ENCODE data around the gene GLIS2.

GLIS2 gene

DNA sequence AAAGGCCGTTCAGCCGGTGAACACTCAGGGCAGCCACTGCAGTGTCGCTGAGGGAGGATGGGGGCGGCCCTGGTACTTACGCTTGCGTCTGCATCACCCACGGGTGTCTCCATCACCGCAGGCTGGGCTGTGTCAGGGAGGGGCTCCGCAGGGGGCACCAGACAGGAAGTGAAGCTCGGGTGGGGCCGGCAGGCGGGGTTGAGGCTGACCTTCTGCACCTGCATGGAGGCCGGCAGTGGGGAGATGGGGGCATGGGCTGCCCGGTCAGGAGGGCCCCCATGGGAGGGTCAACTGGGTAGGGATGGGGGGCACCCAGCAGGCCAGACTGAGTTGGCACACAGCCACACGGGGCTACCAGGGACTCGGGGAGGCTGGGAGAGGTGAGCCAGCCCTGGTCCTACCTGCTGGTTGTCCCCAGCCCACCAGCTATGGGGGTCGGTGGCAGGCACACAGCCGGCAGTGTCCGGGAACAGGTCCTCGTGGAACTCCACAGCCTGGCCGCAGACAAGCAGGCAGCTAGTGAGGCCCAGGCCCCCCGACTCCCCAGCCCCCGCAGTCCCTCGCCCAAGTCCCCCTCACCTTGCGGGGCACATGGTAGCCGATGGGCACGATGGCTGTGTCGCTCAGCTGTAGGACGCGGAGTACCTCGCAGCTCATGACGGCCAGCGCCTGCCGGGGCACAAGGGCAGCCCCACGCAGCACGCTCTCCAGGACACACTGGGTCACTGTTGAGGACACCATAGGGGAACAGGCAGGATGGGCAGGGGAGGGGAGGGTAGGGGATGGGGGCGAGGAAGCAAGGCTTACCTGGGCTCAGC, 48.5 kb downstream of the GLIS2 start:
- H3K4me3 ChIP-seq (ENCODE audit: extremely low read depth, insufficient read depth, low read length, poor library complexity, severe bottlenecking) = no peak overlapping the region
- H3K4me1 ChIP-seq (ENCODE audit: control insufficient read depth, insufficient read depth, low read length, poor library complexity, severe bottlenecking) = peaks cover 12% of the 10 kb centered on the region
- 93 to 95% methylated on average over 33 to 34 of the region's 37 CpGs for WGBS, 2 experiments (ENCODE audit: insufficient coverage in 2 of 2)

DNA sequence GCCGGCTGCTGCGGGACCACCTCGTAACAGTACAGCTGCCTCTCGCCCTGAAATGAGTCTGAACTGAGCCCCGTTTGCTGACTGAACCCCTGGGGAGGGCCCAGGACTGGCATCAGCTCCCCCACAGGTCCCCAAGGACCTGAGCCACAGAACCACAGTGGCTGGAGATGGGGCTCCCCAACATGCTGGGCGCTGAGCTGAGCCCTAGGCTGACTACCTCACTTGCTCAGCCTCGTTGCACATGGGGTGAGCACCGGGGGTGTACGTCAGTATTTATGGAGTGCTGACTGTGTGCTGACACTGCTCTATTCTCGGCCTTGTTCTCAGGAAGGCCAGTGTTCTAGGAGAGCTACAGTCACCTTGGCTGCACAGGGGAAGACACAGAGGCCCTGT, 49.1 kb downstream of the GLIS2 start:
- Histone ChIP-seq H3K27ac (ENCODE audit: low read depth, low read length, severe bottlenecking) (no peak overlapping the region), H3K36me3 (ENCODE audit: control insufficient read depth, insufficient read depth, low read length) (peaks cover 9% of the 10 kb centered on the region), H3K9me3 (ENCODE audit: control insufficient read depth, low read length) (no peaks in the 10 kb centered on the region), H3K4me3 (ENCODE audit: extremely low read depth, insufficient read depth, low read length, poor library complexity, severe bottlenecking) (no peak overlapping the region), H3K4me1 (ENCODE audit: control insufficient read depth, insufficient read depth, low read length, poor library complexity, severe bottlenecking) (peaks cover 13% of the 10 kb centered on the region)
- WGBS, 2 experiments (ENCODE audit: insufficient coverage in 2 of 2) = 96 to 97% methylated on average over 6 to 7 of the region's 10 CpGs

More for the DNA sequence above, 48.5 kb downstream of the GLIS2 start:
- Histone ChIP-seq H3K27ac (ENCODE audit: low read depth, low read length, severe bottlenecking) (no peak overlapping the region), H3K36me3 (ENCODE audit: control insufficient read depth, insufficient read depth, low read length) (peaks cover 9% of the 10 kb centered on the region), H3K9me3 (ENCODE audit: control insufficient read depth, low read length) (no peaks in the 10 kb centered on the region)

DNA sequence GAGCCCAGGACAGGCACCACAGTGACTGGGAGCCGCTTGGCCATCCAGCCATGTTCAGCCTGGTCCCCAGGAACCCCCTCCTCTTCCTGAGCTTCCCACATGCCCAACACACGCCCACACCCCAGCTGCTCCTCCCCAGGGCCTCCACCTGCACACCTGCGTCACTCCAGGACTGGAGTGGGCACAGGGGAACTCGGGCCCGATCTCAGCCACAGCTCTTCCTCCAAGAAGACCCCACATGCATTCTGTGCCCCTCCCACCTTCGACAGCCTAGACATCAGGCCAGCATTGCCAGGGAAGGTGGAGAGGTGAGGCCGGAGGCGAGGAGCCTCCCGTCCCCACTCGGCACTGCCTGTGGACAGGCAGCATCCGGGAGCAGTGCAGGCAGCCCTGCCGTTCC, 49.7 kb downstream of the GLIS2 start:
- H3K36me3 ChIP-seq (ENCODE audit: control insufficient read depth, insufficient read depth, low read length) = peaks cover 9% of the 10 kb centered on the region
- WGBS, 2 experiments (ENCODE audit: insufficient coverage in 2 of 2) = 88 to 94% methylated on average over 8 to 10 of the region's 12 CpGs
- H3K4me1 ChIP-seq (ENCODE audit: control insufficient read depth, insufficient read depth, low read length, poor library complexity, severe bottlenecking) = peaks cover 19% of the 10 kb centered on the region
- no peaks in the 10 kb centered on the region for H3K9me3 ChIP-seq (ENCODE audit: control insufficient read depth, low read length)
- H3K4me3 ChIP-seq (ENCODE audit: extremely low read depth, insufficient read depth, low read length, poor library complexity, severe bottlenecking) = no peak overlapping the region
- H3K27ac ChIP-seq (ENCODE audit: low read depth, low read length, severe bottlenecking) = no peak overlapping the region

DNA sequence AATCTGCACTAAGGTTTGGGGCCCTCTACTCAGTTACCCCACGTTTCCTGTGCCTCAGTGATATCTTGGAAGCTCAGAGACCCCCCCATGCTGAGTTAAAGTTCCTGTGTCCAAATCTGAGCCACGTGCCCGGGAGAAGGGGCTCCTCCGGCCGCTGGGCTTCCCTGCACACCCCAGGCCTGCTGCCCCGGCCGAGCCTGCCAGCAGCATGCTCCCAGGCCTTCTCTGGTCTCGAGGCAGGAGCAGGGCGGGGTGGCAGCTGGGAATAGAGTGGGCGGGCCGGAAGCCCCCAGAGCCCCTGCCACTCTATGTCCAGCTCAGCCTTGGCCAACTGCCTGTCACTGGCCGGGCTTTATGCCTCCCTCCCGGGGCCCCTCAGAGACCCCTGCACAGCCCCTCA, 50.1 kb downstream of the GLIS2 start:
- no peaks in the 10 kb centered on the region for H3K9me3 ChIP-seq (ENCODE audit: control insufficient read depth, low read length)
- 82 to 89% methylated on average over 8 to 10 of the region's 13 CpGs for WGBS, 2 experiments (ENCODE audit: insufficient coverage in 2 of 2)
- peaks cover 9% of the 10 kb centered on the region for H3K36me3 ChIP-seq (ENCODE audit: control insufficient read depth, insufficient read depth, low read length)
- H3K27ac ChIP-seq (ENCODE audit: low read depth, low read length, severe bottlenecking) = no peak overlapping the region
- peaks cover 23% of the 10 kb centered on the region for H3K4me1 ChIP-seq (ENCODE audit: control insufficient read depth, insufficient read depth, low read length, poor library complexity, severe bottlenecking)
- H3K4me3 ChIP-seq (ENCODE audit: extremely low read depth, insufficient read depth, low read length, poor library complexity, severe bottlenecking) = no peak overlapping the region

DNA sequence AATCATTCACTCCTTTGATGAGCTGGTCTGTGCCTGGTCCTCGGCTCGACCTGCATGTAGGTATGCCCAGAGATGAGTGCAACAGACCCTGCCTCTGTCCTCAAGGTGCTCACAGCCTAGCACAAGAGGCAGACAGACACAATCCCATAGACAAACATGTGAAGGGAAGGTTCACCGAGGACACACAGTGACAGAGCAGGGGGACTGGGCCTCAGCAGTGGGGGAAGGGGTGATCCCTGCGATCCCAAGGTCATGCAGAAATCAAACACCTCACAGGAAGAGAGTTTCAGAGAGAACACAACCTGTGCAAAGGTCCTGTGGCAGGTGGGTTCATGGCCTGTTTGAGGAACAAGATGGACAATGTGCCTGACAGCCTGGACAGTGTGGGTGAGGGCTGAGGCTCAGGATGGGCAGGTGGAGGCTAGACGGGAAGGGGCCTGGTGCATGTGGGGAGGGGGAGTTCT, 51.6 kb downstream of the GLIS2 start:
- H3K4me1 ChIP-seq (ENCODE audit: control insufficient read depth, insufficient read depth, low read length, poor library complexity, severe bottlenecking) = peaks cover 25% of the 10 kb centered on the region
- H3K4me3 ChIP-seq (ENCODE audit: extremely low read depth, insufficient read depth, low read length, poor library complexity, severe bottlenecking) = no peak overlapping the region
- WGBS, 2 experiments (ENCODE audit: insufficient coverage in 2 of 2) = 89 to 94% methylated on average over 3 of the region's 5 CpGs
- H3K27ac ChIP-seq (ENCODE audit: low read depth, low read length, severe bottlenecking) = no peak overlapping the region
- peaks cover 9% of the 10 kb centered on the region for H3K36me3 ChIP-seq (ENCODE audit: control insufficient read depth, insufficient read depth, low read length)
- H3K9me3 ChIP-seq (ENCODE audit: control insufficient read depth, low read length) = no peaks in the 10 kb centered on the region

DNA sequence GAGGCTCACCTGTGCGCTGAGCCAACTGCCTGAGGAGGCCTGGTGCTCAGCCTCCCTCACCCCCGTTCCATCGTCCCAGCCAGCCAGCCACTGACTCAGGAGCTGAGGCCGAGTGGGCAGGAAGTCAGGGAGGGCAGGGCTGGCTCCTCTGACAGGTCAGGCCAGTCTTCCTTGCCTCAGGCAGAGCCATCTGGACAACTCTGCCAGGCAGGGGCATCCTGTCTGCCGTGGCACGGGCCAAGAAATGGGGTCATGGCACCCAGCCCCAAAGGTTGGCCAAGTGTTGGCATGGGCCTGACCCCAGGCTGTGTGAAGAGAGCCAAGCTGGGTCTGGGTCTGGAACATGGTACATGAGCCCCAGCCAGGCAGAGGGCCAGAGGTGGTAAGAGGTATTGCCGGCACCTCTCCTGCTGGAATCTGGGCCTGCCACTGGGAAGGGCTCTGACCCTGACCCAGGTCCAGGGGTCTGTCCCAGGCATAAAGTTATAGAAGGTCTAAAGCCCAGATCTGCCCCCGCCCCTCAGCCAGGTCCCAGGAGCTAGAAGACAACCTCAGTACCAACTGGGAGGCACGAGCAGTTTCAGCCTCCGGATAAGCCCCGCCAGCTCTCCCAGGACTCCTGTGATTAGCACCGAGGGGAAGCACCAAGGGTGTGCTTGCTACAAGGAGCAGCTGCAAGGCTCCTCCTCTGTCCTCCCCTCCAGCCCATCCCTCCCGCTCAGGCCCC, 53.3 kb downstream of the GLIS2 start:
- H3K9me3 ChIP-seq (ENCODE audit: control insufficient read depth, low read length) = no peaks in the 10 kb centered on the region
- no peak overlapping the region for H3K4me3 ChIP-seq (ENCODE audit: extremely low read depth, insufficient read depth, low read length, poor library complexity, severe bottlenecking)
- H3K4me1 ChIP-seq (ENCODE audit: control insufficient read depth, insufficient read depth, low read length, poor library complexity, severe bottlenecking) = peaks cover 39% of the 10 kb centered on the region
- peaks cover 4% of the 10 kb centered on the region for H3K36me3 ChIP-seq (ENCODE audit: control insufficient read depth, insufficient read depth, low read length)
- H3K27ac ChIP-seq (ENCODE audit: low read depth, low read length, severe bottlenecking) = no peak overlapping the region
- 87 to 91% methylated on average over 10 to 13 of the region's 13 CpGs for WGBS, 2 experiments (ENCODE audit: insufficient coverage in 2 of 2)

DNA sequence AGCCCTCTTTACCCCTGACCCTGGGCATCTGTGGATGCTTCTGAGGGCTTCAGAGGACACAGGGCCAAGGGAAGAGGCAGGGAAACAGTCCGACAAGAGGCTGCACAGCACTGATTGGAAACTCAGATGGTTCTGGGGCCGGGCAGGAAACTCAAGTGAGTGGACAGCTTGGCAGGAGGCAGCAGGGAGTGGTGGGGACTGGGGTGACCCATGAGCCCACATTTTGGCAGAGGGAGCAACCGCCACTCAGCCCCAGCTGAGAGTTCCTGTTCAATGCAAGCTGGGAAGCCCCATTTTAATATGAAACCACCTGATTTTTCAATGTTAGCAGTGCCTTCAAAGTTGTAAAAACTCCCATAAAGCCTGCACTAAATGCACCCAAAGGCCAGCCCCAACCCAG, 54.3 kb downstream of the GLIS2 start:
- H3K4me1 ChIP-seq (ENCODE audit: control insufficient read depth, insufficient read depth, low read length, poor library complexity, severe bottlenecking) = peaks cover 46% of the 10 kb centered on the region
- no peaks in the 10 kb centered on the region for H3K36me3 ChIP-seq (ENCODE audit: control insufficient read depth, insufficient read depth, low read length)
- H3K27ac ChIP-seq (ENCODE audit: low read depth, low read length, severe bottlenecking) = peak overlapping the region; percentile 59
- no peaks in the 10 kb centered on the region for H3K9me3 ChIP-seq (ENCODE audit: control insufficient read depth, low read length)
- WGBS, 2 experiments (ENCODE audit: insufficient coverage in 2 of 2) = 92 to 95% methylated on average over 2 to 3 of the region's 3 CpGs
- H3K4me3 ChIP-seq (ENCODE audit: extremely low read depth, insufficient read depth, low read length, poor library complexity, severe bottlenecking) = no peak overlapping the region

DNA sequence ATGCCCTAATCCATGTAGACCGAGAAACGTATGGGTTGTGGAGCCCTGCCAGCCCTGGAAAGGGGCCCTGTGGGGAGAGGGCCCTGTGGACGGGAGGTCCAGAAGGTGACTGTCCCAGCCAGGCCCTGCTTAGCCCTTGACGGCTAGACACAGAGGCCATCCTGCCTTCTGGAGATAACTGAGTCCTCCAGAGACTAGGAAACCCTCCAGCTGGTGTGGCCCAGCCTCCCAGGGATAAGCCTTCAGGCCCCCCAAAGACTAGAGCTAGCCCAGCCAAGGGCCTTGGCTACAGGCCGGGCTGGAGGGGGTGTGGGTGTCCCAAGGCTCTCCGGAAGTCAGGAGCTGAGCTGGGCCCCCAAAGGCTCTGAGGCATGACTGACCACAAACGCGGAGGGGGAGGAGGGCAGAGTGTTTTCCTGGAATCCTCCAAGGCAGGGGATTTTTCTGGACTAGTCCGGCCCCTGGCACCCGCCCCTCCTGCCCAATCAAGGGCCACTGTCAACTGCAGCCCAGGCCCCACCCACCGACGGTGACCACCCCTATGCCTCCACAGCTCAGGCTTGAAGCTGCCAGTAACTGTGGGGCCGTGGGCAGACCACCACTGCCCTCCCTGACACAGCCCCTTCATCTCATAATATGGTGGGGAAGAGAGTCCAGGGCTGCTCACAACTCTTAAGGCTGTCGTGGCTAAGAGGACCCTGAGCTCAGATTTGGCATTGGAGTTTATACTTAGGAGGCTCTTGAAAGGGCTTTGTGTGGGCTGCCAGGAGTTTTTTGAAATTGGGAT, 54.9 kb downstream of the GLIS2 start:
- peaks cover under 1% of the 10 kb centered on the region for H3K36me3 ChIP-seq (ENCODE audit: control insufficient read depth, insufficient read depth, low read length)
- H3K4me3 ChIP-seq (ENCODE audit: extremely low read depth, insufficient read depth, low read length, poor library complexity, severe bottlenecking) = no peak overlapping the region
- peaks cover 48% of the 10 kb centered on the region for H3K4me1 ChIP-seq (ENCODE audit: control insufficient read depth, insufficient read depth, low read length, poor library complexity, severe bottlenecking)
- H3K27ac ChIP-seq (ENCODE audit: low read depth, low read length, severe bottlenecking) = peak overlapping the region; percentile 59
- H3K9me3 ChIP-seq (ENCODE audit: control insufficient read depth, low read length) = no peaks in the 10 kb centered on the region
- 96 to 98% methylated on average over 7 to 8 of the region's 14 CpGs for WGBS, 2 experiments (ENCODE audit: insufficient coverage in 2 of 2)

DNA sequence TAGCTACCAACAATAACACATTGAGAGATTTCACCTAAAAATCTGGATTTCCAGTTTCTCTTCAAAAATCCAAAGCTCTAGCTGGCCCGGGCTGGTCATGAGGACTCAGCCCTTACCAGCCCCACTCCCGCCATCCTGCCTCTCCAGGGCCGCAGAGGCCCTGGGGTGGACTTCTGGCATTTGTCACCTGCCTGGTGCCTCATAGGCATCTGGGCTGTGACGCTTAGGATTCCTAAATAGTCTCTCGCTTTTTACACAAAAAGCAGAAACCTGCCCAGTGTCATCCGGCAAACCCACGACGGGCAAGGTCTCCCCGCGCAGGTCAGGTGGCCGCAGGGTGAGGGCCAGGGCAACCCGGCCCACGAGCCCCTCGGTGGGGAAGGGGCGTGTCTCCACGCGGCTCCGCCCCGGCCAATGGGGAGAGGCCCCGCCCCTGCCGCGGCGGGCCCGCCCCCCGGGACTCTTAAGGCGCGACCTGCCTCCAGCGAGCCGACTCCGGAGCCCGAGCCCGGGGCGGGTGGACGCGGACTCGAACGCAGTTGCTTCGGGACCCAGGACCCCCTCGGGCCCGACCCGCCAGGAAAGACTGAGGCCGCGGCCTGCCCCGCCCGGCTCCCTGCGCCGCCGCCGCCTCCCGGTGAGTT, 55.6 kb downstream of the GLIS2 start, which contains the start of gene VASN:
Gene VASN (plus strand): TSS at position 492 of the 644 bp plus-strand sequence. CDS start 9,030 bp downstream, outside the sequence.
- 9 to 19% methylated on average over 18 to 40 of the region's 50 CpGs for WGBS, 2 experiments (ENCODE audit: insufficient coverage in 2 of 2)
- Histone ChIP-seq H3K36me3 (ENCODE audit: control insufficient read depth, insufficient read depth, low read length) (peaks cover 3% of the 10 kb centered on the region), H3K27ac (ENCODE audit: low read depth, low read length, severe bottlenecking) (peak within 1 kb of the TSS; percentile 59), H3K4me1 (ENCODE audit: control insufficient read depth, insufficient read depth, low read length, poor library complexity, severe bottlenecking) (peaks cover 55% of the 10 kb centered on the region), H3K4me3 (ENCODE audit: extremely low read depth, insufficient read depth, low read length, poor library complexity, severe bottlenecking) (peak within 1 kb of the TSS; percentile 70), H3K9me3 (ENCODE audit: control insufficient read depth, low read length) (no peaks in the 10 kb centered on the region)

DNA sequence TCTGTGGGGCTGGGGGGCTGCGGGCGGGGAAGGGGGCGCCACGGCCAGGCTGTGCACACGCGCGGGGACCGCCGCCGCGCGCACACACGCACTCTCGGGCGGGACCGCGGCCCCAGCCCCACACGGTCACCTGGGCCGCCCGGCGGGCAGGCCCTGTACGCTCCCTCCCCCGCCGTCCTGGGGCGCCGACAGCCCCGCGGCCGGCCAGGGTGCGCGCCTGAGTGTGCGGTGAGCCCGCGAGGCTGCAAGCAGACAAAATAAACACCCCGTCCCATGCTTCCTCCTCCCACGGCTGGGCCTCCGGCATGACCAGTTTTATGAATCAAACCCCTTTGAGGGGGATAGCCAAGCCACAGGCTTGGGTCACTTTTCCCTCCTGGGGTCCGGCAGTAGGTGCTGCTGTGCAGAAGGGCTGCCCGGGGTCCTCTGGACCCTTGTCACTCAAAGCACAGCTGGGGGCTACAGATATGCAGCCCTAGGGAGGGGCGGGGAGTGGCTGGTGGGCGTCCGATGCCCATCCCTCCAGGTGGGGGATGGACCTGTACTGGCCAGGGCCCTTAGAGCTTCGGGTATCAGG, 56.2 kb downstream of the GLIS2 start:
- peaks cover 3% of the 10 kb centered on the region for H3K36me3 ChIP-seq (ENCODE audit: control insufficient read depth, insufficient read depth, low read length)
- peak overlapping the region; percentile 41 for H3K27ac ChIP-seq (ENCODE audit: low read depth, low read length, severe bottlenecking)
- peaks cover 61% of the 10 kb centered on the region for H3K4me1 ChIP-seq (ENCODE audit: control insufficient read depth, insufficient read depth, low read length, poor library complexity, severe bottlenecking)
- no peaks in the 10 kb centered on the region for H3K9me3 ChIP-seq (ENCODE audit: control insufficient read depth, low read length)
- H3K4me3 ChIP-seq (ENCODE audit: extremely low read depth, insufficient read depth, low read length, poor library complexity, severe bottlenecking) = peak overlapping the region; percentile 70
- WGBS, 2 experiments (ENCODE audit: insufficient coverage in 2 of 2) = 2% methylated on average over 26 to 39 of the region's 43 CpGs

All from mesodermal cell (in vitro differentiated cells).